Small intestine (tissue), 7 donors: ENCODE data around the gene NTF3. TPM values are rescaled to one million over a fixed set of nuclear protein-coding genes. Genes with fewer than 3 reads are reported as not detected.

Experiments
- DNase-seq, 2 donors: peaks; one replicate each; pipeline versions ENCODE4 v3.0.0 to v3.0.0-alpha.2; 2013
- FAIRE-seq: peaks from 2 replicates; lab custom pipeline; 2012; peaks lifted over from hg19 to GRCh38; lab: Jason Lieb, UNC
- H3K27ac ChIP-seq, 3 donors: one replicate each; pipeline ENCODE4 v1.5.1; 2013; ENCODE audit warnings: low read length in 2 of 3, mild to moderate bottlenecking in 2 of 3, control low read depth in 1 of 3, inconsistent platforms in 1 of 3, low read depth in 1 of 3, moderate library complexity in 1 of 3
- H3K27me3 ChIP-seq, 3 donors: one replicate each; pipeline ENCODE4 v1.6.1; 2013; ENCODE audit warnings: low read length in 3 of 3, inconsistent platforms in 1 of 3; ENCODE audit not compliant: control insufficient read depth in 3 of 3, insufficient read depth in 3 of 3
- H3K36me3 ChIP-seq, 3 donors: one replicate each; pipeline ENCODE4 v1.6.1; 2013; ENCODE audit warnings: low read length in 3 of 3, inconsistent platforms in 1 of 3, low read depth in 1 of 3, mild to moderate bottlenecking in 1 of 3, moderate library complexity in 1 of 3; ENCODE audit not compliant: control insufficient read depth in 3 of 3, insufficient read depth in 2 of 3
- H3K4me1 ChIP-seq, 3 donors: one replicate each; pipeline ENCODE4 v1.6.1; 2013; ENCODE audit warnings: low read length in 2 of 3, inconsistent platforms in 1 of 3, low read depth in 1 of 3, mild to moderate bottlenecking in 1 of 3, moderate library complexity in 1 of 3; ENCODE audit not compliant: control insufficient read depth in 3 of 3, insufficient read depth in 2 of 3
- H3K4me3 ChIP-seq, 3 donors: one replicate each; pipeline ENCODE4 v1.5.1; 2013; ENCODE audit warnings: low read length in 3 of 3, control low read depth in 1 of 3, inconsistent platforms in 1 of 3, low read depth in 1 of 3, mild to moderate bottlenecking in 1 of 3, moderate library complexity in 1 of 3
- H3K9me3 ChIP-seq, 2 donors: one replicate each; pipeline ENCODE4 v1.6.1; 2013; ENCODE audit warnings: low read depth in 1 of 2, low read length in 1 of 2; ENCODE audit not compliant: control insufficient read depth in 2 of 2, insufficient read depth in 1 of 2
- whole genome bisulfite sequencing, 3 donors: extraction: QIAGEN DNeasy Blood & Tissue Kit; methylation state at CpG; one replicate each; pipeline ENCODE4 v1.1.7; 2013; 5-methylcytosine and 5-hydroxymethylcytosine counted together
- polyA plus RNA-seq, 4 donors: library from polyadenylated mRNA; stranded (reverse) in 3 of 4; unstranded in 1 of 4; fragments of 200-250 nt in 3 of 4; fragments of 120-200 nt in 1 of 4; gene quantifications; one replicate each; pipeline versions ENCODE4 v1.2.1 to v1.2.3, GENCODE V29; 2013
- donor health status: healthy with polysubstance abuse.
- donor health status: control.
- donor health status: control.
- donor health status: Bipolar disorder and iron deficiency.
- donor health status: healthy.

NTF3 gene
- polyA plus RNA-seq, 4 donors: 1.4 to 4.9 (median 1.9) TPM

- Histone ChIP-seq H3K4me1 (no peaks in the 10 kb centered on the region), H3K27ac (no peak overlapping the region), H3K9me3 (no peaks in the 10 kb centered on the region), H3K4me3 (no peak overlapping the region), H3K36me3 (no peaks in the 10 kb centered on the region), H3K27me3 (no peaks in the 10 kb centered on the region)
- 65 to 88% (median 79%) methylated on average over 1 of the region's 1 CpG for WGBS, 3 donors
- FAIRE-seq (no peak), DNase-seq (no peak)
Observed at GRCh38 chr12:5515458-5515857, 83.5 kb downstream of the NTF3 start.

- Histone ChIP-seq H3K27me3 (no peaks in the 10 kb centered on the region), H3K4me3 (no peak overlapping the region), H3K4me1 (no peaks in the 10 kb centered on the region), H3K27ac (no peak overlapping the region), H3K9me3 (no peaks in the 10 kb centered on the region), H3K36me3 (no peaks in the 10 kb centered on the region)
- 82 to 89% (median 84%) methylated on average over 8 of the region's 8 CpGs for WGBS, 3 donors
- DNase-seq (no peak), FAIRE-seq (no peak)
Observed at GRCh38 chr12:5516371-5517241, 84.7 kb downstream of the NTF3 start.

- Histone ChIP-seq H3K4me1 (no peaks in the 10 kb centered on the region), H3K27me3 (no peaks in the 10 kb centered on the region), H3K36me3 (no peaks in the 10 kb centered on the region), H3K27ac (no peak overlapping the region), H3K4me3 (no peak overlapping the region), H3K9me3 (no peaks in the 10 kb centered on the region)
- WGBS, 3 donors: 88 to 94% (median 90%) methylated on average over 8 of the region's 8 CpGs
- FAIRE-seq (no peak), DNase-seq (no peak)
Observed at GRCh38 chr12:5518584-5519365, 86.9 kb downstream of the NTF3 start.

- no peak for DNase-seq
- H3K27me3 ChIP-seq: no peaks in the 10 kb centered on the region
- H3K4me1 ChIP-seq: no peaks in the 10 kb centered on the region
- no peak for FAIRE-seq
- no peak overlapping the region for H3K4me3 ChIP-seq
- H3K27ac ChIP-seq: no peak overlapping the region
- no peaks in the 10 kb centered on the region for H3K36me3 ChIP-seq
- 79 to 89% (median 87%) methylated on average over 4 of the region's 4 CpGs for WGBS, 3 donors
- no peaks in the 10 kb centered on the region for H3K9me3 ChIP-seq
Observed at GRCh38 chr12:5520037-5520436, 88.1 kb downstream of the NTF3 start.

- Histone ChIP-seq H3K27ac (no peak overlapping the region), H3K27me3 (no peaks in the 10 kb centered on the region), H3K36me3 (no peaks in the 10 kb centered on the region), H3K9me3 (no peaks in the 10 kb centered on the region), H3K4me1 (no peaks in the 10 kb centered on the region), H3K4me3 (no peak overlapping the region)
- WGBS, 3 donors: 93 to 94% (median 94%) methylated on average over 5 of the region's 5 CpGs
- DNase-seq (no peak), FAIRE-seq (no peak)
Observed at GRCh38 chr12:5520831-5521230, 88.9 kb downstream of the NTF3 start.

- Histone ChIP-seq H3K27ac (no peak overlapping the region), H3K4me1 (no peaks in the 10 kb centered on the region), H3K27me3 (no peaks in the 10 kb centered on the region), H3K4me3 (no peak overlapping the region), H3K9me3 (no peaks in the 10 kb centered on the region), H3K36me3 (no peaks in the 10 kb centered on the region)
- DNase-seq (no peak), FAIRE-seq (no peak)
- WGBS, 3 donors: 88 to 95% (median 94%) methylated on average over 20 of the region's 20 CpGs
Observed at GRCh38 chr12:5521456-5522325, 89.8 kb downstream of the NTF3 start.

- H3K9me3 ChIP-seq: no peaks in the 10 kb centered on the region
- DNase-seq (no peak), FAIRE-seq (no peak)
- no peaks in the 10 kb centered on the region for H3K36me3 ChIP-seq
- 77 to 83% (median 82%) methylated on average over 11 of the region's 11 CpGs for WGBS, 3 donors
- H3K4me3 ChIP-seq: no peak overlapping the region
- no peak overlapping the region for H3K27ac ChIP-seq
- H3K27me3 ChIP-seq: no peaks in the 10 kb centered on the region
- no peaks in the 10 kb centered on the region for H3K4me1 ChIP-seq
Observed at GRCh38 chr12:5522432-5523335, 90.8 kb downstream of the NTF3 start.
